MM.1S (cell line): ENCODE results near the gene WAS.
A peak's percentile ranks its signal among the peaks of the same experiment; 100 is the strongest.
"Not testable (repeated sequence)": the region's sequence is repeated elsewhere in the genome, so short reads cannot be mapped to it uniquely, and the experiment has no call there.

Experiments used
- DNase-seq: peaks from one replicate; pipeline ENCODE4 v3.0.0-alpha.2; 2015
- H2AFZ ChIP-seq: fragments of 300-600 bp; sonication (generic); 2 replicates; pipeline ENCODE4 v1.6.0; 2016; ENCODE audit warnings: antibody characterized with exemption, low read length
- H3F3A ChIP-seq: fragments of 300-600 bp; sonication (generic); 2 replicates; pipeline ENCODE4 v1.6.1; 2016; ENCODE audit warnings: mild to moderate bottlenecking, antibody characterized with exemption, low read length, moderate library complexity, mixed read lengths; ENCODE audit not compliant: insufficient read depth
- H3K27ac ChIP-seq: fragments of 300-600 bp; sonication (generic); 2 replicates; pipeline ENCODE4 v1.5.1; 2016; ENCODE audit warnings: mild to moderate bottlenecking, low read length
- H3K27me3 ChIP-seq: fragments of 300-600 bp; sonication (generic); replicated peaks from 2 replicates; pipeline ENCODE4 v1.6.0; 2016; ENCODE audit warnings: low read length; ENCODE audit not compliant: insufficient read depth
- H3K36me3 ChIP-seq: fragments of 300-600 bp; sonication (generic); replicated peaks from 2 replicates; pipeline ENCODE4 v1.6.1; 2016; ENCODE audit warnings: mild to moderate bottlenecking, low read length, mixed read lengths; ENCODE audit not compliant: insufficient read depth
- H3K4me1 ChIP-seq: fragments of 300-600 bp; sonication (generic); 2 replicates; pipeline ENCODE4 v1.6.1; 2016; ENCODE audit warnings: low read length, mixed read lengths
- H3K4me2 ChIP-seq: fragments of 300-600 bp; sonication (generic); 2 replicates; pipeline ENCODE4 v1.6.0; 2016; ENCODE audit warnings: low read depth, low read length
- H3K4me3 ChIP-seq: fragments of 300-600 bp; sonication (generic); 2 replicates; pipeline ENCODE4 v1.5.1; 2016; ENCODE audit warnings: low read length, mixed read lengths
- H3K79me2 ChIP-seq: fragments of 300-600 bp; sonication (generic); 2 replicates; pipeline ENCODE4 v1.6.1; 2016; ENCODE audit warnings: mixed run types, low read length, mixed read lengths
- H3K9ac ChIP-seq: fragments of 300-600 bp; sonication (generic); 2 replicates; pipeline ENCODE4 v1.6.1; 2016; ENCODE audit warnings: low read length, mixed read lengths
- H3K9me2 ChIP-seq: fragments of 300-600 bp; sonication (generic); replicated peaks from 2 replicates; pipeline ENCODE4 v1.6.1; 2016; ENCODE audit warnings: mild to moderate bottlenecking, low read length, mixed read lengths; ENCODE audit not compliant: insufficient read depth
- H3K9me3 ChIP-seq: fragments of 300-600 bp; sonication (generic); replicated peaks from 2 replicates; pipeline ENCODE4 v1.6.1; 2016; ENCODE audit warnings: mild to moderate bottlenecking, low read length, mixed read lengths; ENCODE audit not compliant: insufficient read depth
- H4K20me1 ChIP-seq: fragments of 300-600 bp; sonication (generic); 2 replicates; pipeline ENCODE4 v1.6.1; 2016; ENCODE audit warnings: mild to moderate bottlenecking, low read length, moderate library complexity, mixed read lengths; ENCODE audit not compliant: insufficient read depth
- CTCF ChIP-seq: fragments of 300-600 bp; sonication (generic); IDR thresholded peaks from 2 replicates; pipeline ENCODE4 v1.5.1; 2016; ENCODE audit warnings: antibody characterized with exemption, low read length, mixed read lengths
- EZH2 ChIP-seq: fragments of 300-600 bp; sonication (generic); optimal IDR thresholded peaks from 2 replicates; pipeline ENCODE3; 2017; ENCODE audit warnings: low read depth, mild to moderate bottlenecking, antibody characterized with exemption, low read length, mixed read lengths

The WAS gene

GRCh38 chrX:48645669-48646068, 37.9 kb upstream of the WAS start:
- Histone ChIP-seq H3K27me3 (no peaks in the 10 kb centered on the region), H3K79me2 (no peaks in the 10 kb centered on the region), H3F3A (no peaks in the 10 kb centered on the region), H3K9me2 (no peaks in the 10 kb centered on the region), H3K27ac (no peak overlapping the region), H4K20me1 (no peaks in the 10 kb centered on the region), H3K4me3 (no peak overlapping the region), H3K9me3 (no peaks in the 10 kb centered on the region), H3K36me3 (no peaks in the 10 kb centered on the region), H2AFZ (no peak overlapping the region), H3K4me1 (0 out of 2 replicates have a peak, but pooled peaks cover 4% of the 10 kb centered on the region), H3K9ac (no peak overlapping the region), H3K4me2 (no peak overlapping the region)
- DNase-seq = no peak
- TF ChIP-seq EZH2 = no peak

- no peak overlapping the region for H3K4me3 ChIP-seq
- no peaks in the 10 kb centered on the region for H3K9me3 ChIP-seq
- 0 out of 2 replicates have a peak, but pooled peaks cover 4% of the 10 kb centered on the region for H3K4me1 ChIP-seq
- H3K9me2 ChIP-seq = no peaks in the 10 kb centered on the region
- H3K27ac ChIP-seq = no peak overlapping the region
- H3K9ac ChIP-seq = no peak overlapping the region
- DNase-seq = peak; percentile 66
- no peak overlapping the region for H2AFZ ChIP-seq
- no peaks in the 10 kb centered on the region for H3K27me3 ChIP-seq
- H3F3A ChIP-seq = no peaks in the 10 kb centered on the region
- H4K20me1 ChIP-seq = no peaks in the 10 kb centered on the region
- H3K4me2 ChIP-seq = no peak overlapping the region
- no peaks in the 10 kb centered on the region for H3K36me3 ChIP-seq
- H3K79me2 ChIP-seq = no peaks in the 10 kb centered on the region
- no peak for TF ChIP-seq EZH2
- peak; percentile 36 for TF ChIP-seq CTCF
Observed at GRCh38 chrX:48648336-48648751, 35.3 kb upstream of the WAS start.

GRCh38 chrX:48649102-48649501, 34.5 kb upstream of the WAS start:
- H2AFZ ChIP-seq = no peak overlapping the region
- DNase-seq = no peak

GRCh38 chrX:48652055-48652579, 31.5 kb upstream of the WAS start:
- not testable (repeated sequence) for H3K4me2 ChIP-seq, H3K9me2 ChIP-seq, H3K9me3 ChIP-seq, H3K9ac ChIP-seq, DNase-seq, H3K36me3 ChIP-seq, H3K79me2 ChIP-seq, H4K20me1 ChIP-seq, H3F3A ChIP-seq, H3K27me3 ChIP-seq, H3K27ac ChIP-seq, H2AFZ ChIP-seq, H3K4me3 ChIP-seq
- H3K4me1 ChIP-seq = peaks cover 10% of the 10 kb centered on the region

More at GRCh38 chrX:48649102-48649501, 34.5 kb upstream of the WAS start:
- no peaks in the 10 kb centered on the region for H4K20me1 ChIP-seq
- peaks cover 9% of the 10 kb centered on the region for H3K4me1 ChIP-seq
- no peak overlapping the region for H3K4me3 ChIP-seq
- no peaks in the 10 kb centered on the region for H3K9me3 ChIP-seq
- H3F3A ChIP-seq = no peaks in the 10 kb centered on the region
- no peaks in the 10 kb centered on the region for H3K36me3 ChIP-seq
- no peak for TF ChIP-seq CTCF
- H3K9ac ChIP-seq = no peak overlapping the region
- H3K9me2 ChIP-seq = no peaks in the 10 kb centered on the region
- H3K27me3 ChIP-seq = no peaks in the 10 kb centered on the region
- no peaks in the 10 kb centered on the region for H3K79me2 ChIP-seq
- no peak overlapping the region for H3K4me2 ChIP-seq
- no peak overlapping the region for H3K27ac ChIP-seq

GRCh38 chrX:48654746-48655145, 28.9 kb upstream of the WAS start:
- not testable (repeated sequence) for H3K9me2 ChIP-seq, H3K9me3 ChIP-seq, DNase-seq, H3K27ac ChIP-seq, H3K9ac ChIP-seq, H3K36me3 ChIP-seq, H3F3A ChIP-seq, H3K4me1 ChIP-seq, H3K4me2 ChIP-seq, H2AFZ ChIP-seq, H3K4me3 ChIP-seq, H4K20me1 ChIP-seq, H3K27me3 ChIP-seq, H3K79me2 ChIP-seq

- H3F3A ChIP-seq, H3K9ac ChIP-seq, H3K4me2 ChIP-seq, DNase-seq, H3K9me3 ChIP-seq, H3K27ac ChIP-seq, H2AFZ ChIP-seq, H3K79me2 ChIP-seq, H3K27me3 ChIP-seq, H3K36me3 ChIP-seq, H4K20me1 ChIP-seq, H3K4me3 ChIP-seq, H3K4me1 ChIP-seq, H3K9me2 ChIP-seq: not testable (repeated sequence)
Observed at GRCh38 chrX:48659686-48660085, 23.9 kb upstream of the WAS start.
